K562 (cell line): Measurements from ENCODE around the gene C16orf95. TPM values are rescaled to one million over a fixed set of nuclear protein-coding genes. Genes with fewer than 3 reads are reported as not detected.

Source experiments
- AFF4 ChIP-seq: sonication (generic); formaldehyde crosslinking; IDR thresholded peaks from 2 replicates; pipeline ENCODE4 v1.8.0; 2023; ENCODE audit warnings: mild to moderate bottlenecking, missing genetic modification reagents
- CREM ChIP-seq: IDR thresholded peaks from 2 replicates; pipeline ENCODE4 v1.6.1; 2014; ENCODE audit warnings: antibody characterized with exemption, low read depth
- ETS2 ChIP-seq: IDR thresholded peaks from 2 replicates; pipeline ENCODE4 v1.6.1; 2016; ENCODE audit warnings: borderline replicate concordance, missing genetic modification characterization, mild to moderate bottlenecking, moderate library complexity, missing compliant biosample characterization; ENCODE audit not compliant: poor library complexity, severe bottlenecking
- FOXJ3 ChIP-seq: sonication (generic); formaldehyde crosslinking; IDR thresholded peaks from 2 replicates; pipeline ENCODE4 v1.4.0; 2020; ENCODE audit warnings: mild to moderate bottlenecking, missing genetic modification reagents
- KLF16 ChIP-seq: IDR thresholded peaks from 2 replicates; pipeline ENCODE4 v1.6.1; 2016; ENCODE audit warnings: antibody characterized with exemption
- NCOA4 ChIP-seq: fragments of 450-650 bp; IDR thresholded peaks from 2 replicates; pipeline ENCODE4 v1.6.1; 2018; ENCODE audit warnings: mild to moderate bottlenecking; ENCODE audit not compliant: partially characterized antibody
- POLR3G ChIP-seq: IDR thresholded peaks from 2 replicates; pipeline ENCODE4 v1.6.1; 2011; ENCODE audit not compliant: insufficient read length, insufficient replicate concordance; ENCODE audit errors: extremely low read depth
- PPARD ChIP-seq: fragments of 250-450 bp; sonication (Bioruptor Pico); IDR thresholded peaks from 2 replicates; pipeline ENCODE4 v1.8.0; 2022; ENCODE audit warnings: inconsistent platforms, mild to moderate bottlenecking, moderate library complexity
- RAD51 ChIP-seq: fragments of 450-650 bp; IDR thresholded peaks from 2 replicates; pipeline ENCODE4 v1.7.1; 2016; ENCODE audit warnings: low read depth, mild to moderate bottlenecking, borderline replicate concordance
- RBM25 ChIP-seq: fragments of 200-400 bp; formaldehyde crosslinking; IDR thresholded peaks from 2 replicates; pipeline ENCODE4 v1.6.1; 2018; ENCODE audit warnings: low read length, low read depth, moderate library complexity; ENCODE audit not compliant: severe bottlenecking
- RERE ChIP-seq: sonication (generic); formaldehyde crosslinking; IDR thresholded peaks from 2 replicates; pipeline ENCODE4 v1.8.0; 2023; ENCODE audit warnings: missing genetic modification reagents, mild to moderate bottlenecking, borderline replicate concordance
- SNIP1 ChIP-seq: fragments of 450-650 bp; IDR thresholded peaks from 2 replicates; pipeline ENCODE4 v1.7.1; 2017; ENCODE audit warnings: low read depth, mild to moderate bottlenecking
- ZBTB26 ChIP-seq: fragments of 450-650 bp; formaldehyde crosslinking; IDR thresholded peaks from 2 replicates; pipeline ENCODE4 v1.4.0; 2022; ENCODE audit warnings: missing genetic modification characterization
- ZBTB7A ChIP-seq: IDR thresholded peaks from 2 replicates; pipeline ENCODE4 v1.6.1; 2011; ENCODE audit warnings: low read depth, mild to moderate bottlenecking, low read length, moderate library complexity, borderline replicate concordance; ENCODE audit not compliant: control insufficient read depth
- ZNF57 ChIP-seq: fragments of 450-650 bp; formaldehyde crosslinking; IDR thresholded peaks from 2 replicates; pipeline ENCODE4 v1.4.0; 2020; ENCODE audit warnings: mild to moderate bottlenecking, moderate library complexity
- polyA plus RNA-seq, 8 experiments: library from polyadenylated mRNA; depleted of rRNA in 4 of 8; stranded (reverse) in 5 of 8; unstranded in 3 of 8; fragments of >200 nt; fragmentation: Nextera tagmentation in 2 of 8; fragmentation: Illumina TruSeq in 1 of 8; extraction: Ambion mirVana in 2 of 8; extraction: Trizol in 1 of 8; gene quantifications; 2 replicates each; pipeline versions ENCODE4 v1.2.1 to v1.2.3, GENCODE V29; 2011 to 2014; ENCODE audit warnings: inconsistent platforms in 1 of 8, missing spikeins in 1 of 8
- total RNA-seq, 7 experiments: library from RNA; depleted of rRNA in 6 of 7; stranded (reverse); fragments of >200 nt in 6 of 7; fragmentation: Illumina TruSeq in 2 of 7; extraction: Trizol in 2 of 7; gene quantifications; 2 replicates each; pipeline versions ENCODE4 v1.2.1 to v1.2.3, GENCODE V29; 2011 to 2021; ENCODE audit warnings: low replicate concordance in 1 of 7

Gene C16orf95
- total and polyA plus RNA-seq, 9 of the 15 experiments (the other 6 are each of a cell fraction or from before 2014, with no cell fraction given), result 6.5 to 20.5 (median 9.4) TPM

- no peak for TF ChIP-seq POLR3G
- TF ChIP-seq PPARD (CRISPR knock-in tag), result no peak
- no peak for TF ChIP-seq RERE (CRISPR knock-in tag)
- TF ChIP-seq ZBTB26 (CRISPR knock-in tag), result no peak
- TF ChIP-seq RBM25, result no peak
- TF ChIP-seq NCOA4, result no peak
- no peak for TF ChIP-seq AFF4 (CRISPR knock-in tag)
- TF ChIP-seq ETS2 (tag), result no peak
- TF ChIP-seq FOXJ3 (CRISPR knock-in tag), result no peak
- peak; percentile 59 for TF ChIP-seq CREM
- TF ChIP-seq ZNF57 (CRISPR knock-in tag), result no peak
- no peak for TF ChIP-seq KLF16
- TF ChIP-seq ZBTB7A, result 0 out of 2 replicates have a peak, but pooled peaks have one; percentile 19
- TF ChIP-seq RAD51, result peak; percentile 54; the same call in 1 of the 2 replicates
- TF ChIP-seq SNIP1, result no peak
Measured at GRCh38 chr16:87305505-87306391, 11.4 kb downstream of the C16orf95 start (continued).
